PFSK-1 (cell line): ENCODE measurements around the gene SCN5A.

Source experiments
- FOXP2 ChIP-seq: optimal IDR thresholded peaks from 2 replicates; pipeline ENCODE3; 2011; ENCODE audit warnings: borderline replicate concordance, control low read depth, inconsistent platforms; ENCODE audit not compliant: insufficient read depth; ENCODE audit errors: extremely low read length, extremely low read depth
- POLR2AphosphoS5 ChIP-seq: IDR thresholded peaks from 2 replicates; pipeline ENCODE4 v1.6.1; 2012; ENCODE audit warnings: low read depth, mild to moderate bottlenecking, control low read depth, low read length, moderate library complexity
- SIN3A ChIP-seq: IDR thresholded peaks from 2 replicates; pipeline ENCODE4 v1.6.1; 2012; ENCODE audit warnings: mild to moderate bottlenecking, low read length, moderate library complexity, borderline replicate concordance; ENCODE audit not compliant: insufficient read depth
- TAF1 ChIP-seq: IDR thresholded peaks from 2 replicates; pipeline ENCODE4 v1.6.1; 2012; ENCODE audit warnings: low read length, control low read depth, borderline replicate concordance; ENCODE audit not compliant: insufficient read depth
- TF ChIP-seq, protein P1 (sequence below), 2 experiments: IDR thresholded peaks; 2 replicates each; pipeline versions ENCODE4 v1.6.1 to v1.8.0; 2011 to 2012; ENCODE audit warnings: low read depth in 2 of 2, low read length in 2 of 2, control low read depth in 1 of 2, inconsistent platforms in 1 of 2, mild to moderate bottlenecking in 1 of 2, moderate library complexity in 1 of 2; ENCODE audit not compliant: insufficient read depth in 1 of 2

The SCN5A gene

DNA sequence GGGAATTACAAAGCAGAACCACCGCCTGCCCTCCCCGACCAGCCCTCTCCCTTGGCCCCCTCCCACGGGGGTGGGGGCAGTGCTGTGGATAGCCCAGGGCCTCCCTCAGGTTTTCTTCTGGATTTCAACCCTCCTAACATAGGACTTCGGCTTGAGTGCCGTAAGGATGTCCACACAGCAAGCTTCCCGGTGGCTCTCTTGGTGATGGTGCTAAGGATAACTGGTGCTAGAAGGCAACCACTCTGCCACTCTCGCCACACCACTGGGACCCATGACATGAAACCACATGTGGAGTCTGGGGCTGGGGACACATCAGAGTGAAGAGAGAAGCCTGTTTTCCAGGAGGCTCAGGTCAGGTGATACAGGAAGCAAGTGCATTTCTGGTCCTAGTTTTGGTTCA is 35.4 kb downstream of the SCN5A start:
- no peak for TF ChIP-seq SIN3A
- TF ChIP-seq TAF1, result no peak
- no peak for TF ChIP-seq POLR2AphosphoS5
- TF ChIP-seq, protein P1, sequence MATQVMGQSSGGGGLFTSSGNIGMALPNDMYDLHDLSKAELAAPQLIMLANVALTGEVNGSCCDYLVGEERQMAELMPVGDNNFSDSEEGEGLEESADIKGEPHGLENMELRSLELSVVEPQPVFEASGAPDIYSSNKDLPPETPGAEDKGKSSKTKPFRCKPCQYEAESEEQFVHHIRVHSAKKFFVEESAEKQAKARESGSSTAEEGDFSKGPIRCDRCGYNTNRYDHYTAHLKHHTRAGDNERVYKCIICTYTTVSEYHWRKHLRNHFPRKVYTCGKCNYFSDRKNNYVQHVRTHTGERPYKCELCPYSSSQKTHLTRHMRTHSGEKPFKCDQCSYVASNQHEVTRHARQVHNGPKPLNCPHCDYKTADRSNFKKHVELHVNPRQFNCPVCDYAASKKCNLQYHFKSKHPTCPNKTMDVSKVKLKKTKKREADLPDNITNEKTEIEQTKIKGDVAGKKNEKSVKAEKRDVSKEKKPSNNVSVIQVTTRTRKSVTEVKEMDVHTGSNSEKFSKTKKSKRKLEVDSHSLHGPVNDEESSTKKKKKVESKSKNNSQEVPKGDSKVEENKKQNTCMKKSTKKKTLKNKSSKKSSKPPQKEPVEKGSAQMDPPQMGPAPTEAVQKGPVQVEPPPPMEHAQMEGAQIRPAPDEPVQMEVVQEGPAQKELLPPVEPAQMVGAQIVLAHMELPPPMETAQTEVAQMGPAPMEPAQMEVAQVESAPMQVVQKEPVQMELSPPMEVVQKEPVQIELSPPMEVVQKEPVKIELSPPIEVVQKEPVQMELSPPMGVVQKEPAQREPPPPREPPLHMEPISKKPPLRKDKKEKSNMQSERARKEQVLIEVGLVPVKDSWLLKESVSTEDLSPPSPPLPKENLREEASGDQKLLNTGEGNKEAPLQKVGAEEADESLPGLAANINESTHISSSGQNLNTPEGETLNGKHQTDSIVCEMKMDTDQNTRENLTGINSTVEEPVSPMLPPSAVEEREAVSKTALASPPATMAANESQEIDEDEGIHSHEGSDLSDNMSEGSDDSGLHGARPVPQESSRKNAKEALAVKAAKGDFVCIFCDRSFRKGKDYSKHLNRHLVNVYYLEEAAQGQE (IDR thresholded peaks at IDR 0.05; ENCODE audit: insufficient read depth in 1 of 2, low read depth in 2 of 2, low read length in 2 of 2), result no peak
- no peak for TF ChIP-seq FOXP2

DNA sequence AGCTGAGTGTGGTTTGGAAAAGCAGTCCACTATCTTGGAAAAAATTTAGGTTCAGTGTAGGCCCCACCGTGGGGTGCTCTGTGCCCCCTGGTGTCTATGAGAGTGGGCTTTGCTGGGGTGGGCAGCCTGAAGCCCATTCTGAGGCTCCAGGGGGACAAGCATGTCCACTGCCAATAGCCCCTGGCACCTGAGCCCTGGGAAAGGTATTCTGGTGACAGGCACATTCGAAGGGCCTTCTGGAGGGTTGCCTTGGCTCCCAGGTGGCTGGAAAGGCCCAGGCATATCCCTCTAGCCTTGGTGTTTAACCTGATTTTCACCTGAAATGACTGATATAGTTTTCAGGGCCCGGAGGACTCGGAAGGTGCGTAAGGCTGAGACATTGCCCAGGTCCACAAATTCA is 36.1 kb downstream of the SCN5A start:
- TF ChIP-seq SIN3A (no peak), TAF1 (no peak), POLR2AphosphoS5 (no peak), FOXP2 (no peak)
- TF ChIP-seq, protein P1 (IDR thresholded peaks at IDR 0.05; ENCODE audit: insufficient read depth in 1 of 2, low read depth in 2 of 2, low read length in 2 of 2), result no peak

DNA sequence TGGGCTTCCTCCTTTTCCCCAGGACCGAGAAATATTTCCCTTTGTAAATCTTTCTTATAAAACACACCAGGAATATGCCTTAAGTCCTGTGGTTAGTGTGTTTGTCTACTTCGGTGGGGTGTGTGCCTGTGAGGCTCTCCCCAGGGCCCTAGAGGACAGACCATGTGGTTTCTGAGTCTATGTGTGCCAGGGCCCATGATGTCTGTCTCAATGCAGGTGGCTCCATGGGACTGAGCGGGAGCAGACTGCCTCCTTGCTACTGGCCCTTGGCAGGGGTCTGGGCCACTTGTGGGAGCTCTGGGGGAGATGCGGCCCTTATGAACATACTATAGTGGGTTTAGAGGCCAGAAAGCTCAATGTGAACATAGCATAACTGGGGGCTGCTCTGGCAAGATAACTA is 37.6 kb downstream of the SCN5A start:
- TF ChIP-seq POLR2AphosphoS5 (no peak), FOXP2 (no peak), TAF1 (no peak), SIN3A (no peak)
- TF ChIP-seq, protein P1 (IDR thresholded peaks at IDR 0.05; ENCODE audit: insufficient read depth in 1 of 2, low read depth in 2 of 2, low read length in 2 of 2), result no peak

DNA sequence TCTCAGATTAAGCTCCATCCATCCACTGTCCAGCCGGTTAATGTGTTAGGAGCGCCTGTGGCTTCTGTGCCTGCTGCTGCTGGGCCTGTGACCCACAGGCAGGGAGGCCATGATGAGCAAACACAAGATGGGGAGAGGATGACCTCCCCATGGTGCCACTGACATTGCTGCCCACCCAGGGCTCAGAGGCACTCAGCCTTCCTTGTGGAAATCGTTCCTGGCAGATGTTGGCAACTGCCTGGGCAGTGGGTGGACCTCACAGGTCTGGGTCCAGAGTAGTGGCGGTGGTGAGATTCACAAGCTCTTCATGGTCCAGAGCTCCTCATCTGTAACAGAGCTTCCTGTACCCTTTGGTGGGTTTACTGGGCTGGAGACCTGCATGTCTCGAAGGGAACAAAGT is 38.6 kb downstream of the SCN5A start:
- no peak for TF ChIP-seq POLR2AphosphoS5
- TF ChIP-seq FOXP2, result no peak
- TF ChIP-seq, protein P1 (IDR thresholded peaks at IDR 0.05; ENCODE audit: insufficient read depth in 1 of 2, low read depth in 2 of 2, low read length in 2 of 2), result no peak
- TF ChIP-seq TAF1, result no peak
- TF ChIP-seq SIN3A, result no peak

DNA sequence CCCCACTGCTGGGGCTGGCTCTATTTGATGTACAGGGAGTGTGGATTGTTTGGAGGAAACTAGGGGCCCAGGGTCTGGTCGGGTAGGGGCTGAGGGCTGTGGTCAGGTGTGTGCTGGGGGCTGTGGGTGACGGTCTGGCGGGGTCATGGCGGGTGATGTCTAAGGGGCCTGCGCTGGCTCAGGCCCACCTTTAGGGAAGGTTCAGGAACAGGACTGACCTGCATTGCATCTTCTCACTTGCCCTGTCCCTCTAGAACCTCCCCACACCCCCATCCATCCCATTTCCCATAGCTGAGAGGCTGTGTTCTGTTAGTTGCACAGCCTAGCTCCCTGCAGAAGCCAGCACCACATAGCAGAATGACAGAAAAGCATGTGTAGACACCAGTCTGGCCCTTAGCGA is 39.1 kb downstream of the SCN5A start:
- TF ChIP-seq FOXP2, result no peak
- TF ChIP-seq SIN3A, result no peak
